ENCODE results near the gene FRMD5.

DNA sequence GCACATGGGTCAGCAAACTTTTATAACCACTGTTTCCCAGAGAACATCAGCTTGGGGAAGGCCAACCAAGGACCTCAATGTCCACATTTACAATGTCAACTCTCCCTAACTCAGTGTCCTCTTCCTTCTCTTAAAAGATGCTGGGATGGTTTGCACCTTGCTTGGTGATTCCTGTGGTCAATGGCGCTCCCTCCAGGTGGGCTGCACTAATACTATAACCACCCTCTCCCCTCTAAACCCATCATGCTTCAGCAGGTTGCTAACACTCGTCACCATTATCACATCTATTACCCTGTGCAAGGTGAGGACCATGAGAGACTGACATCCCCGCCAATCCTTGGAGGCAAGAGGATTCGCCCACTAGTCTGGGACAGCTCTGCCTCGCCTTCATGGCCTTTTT lies 65.2 kb downstream of the FRMD5 start:
- TF ChIP-seq, protein P1, sequence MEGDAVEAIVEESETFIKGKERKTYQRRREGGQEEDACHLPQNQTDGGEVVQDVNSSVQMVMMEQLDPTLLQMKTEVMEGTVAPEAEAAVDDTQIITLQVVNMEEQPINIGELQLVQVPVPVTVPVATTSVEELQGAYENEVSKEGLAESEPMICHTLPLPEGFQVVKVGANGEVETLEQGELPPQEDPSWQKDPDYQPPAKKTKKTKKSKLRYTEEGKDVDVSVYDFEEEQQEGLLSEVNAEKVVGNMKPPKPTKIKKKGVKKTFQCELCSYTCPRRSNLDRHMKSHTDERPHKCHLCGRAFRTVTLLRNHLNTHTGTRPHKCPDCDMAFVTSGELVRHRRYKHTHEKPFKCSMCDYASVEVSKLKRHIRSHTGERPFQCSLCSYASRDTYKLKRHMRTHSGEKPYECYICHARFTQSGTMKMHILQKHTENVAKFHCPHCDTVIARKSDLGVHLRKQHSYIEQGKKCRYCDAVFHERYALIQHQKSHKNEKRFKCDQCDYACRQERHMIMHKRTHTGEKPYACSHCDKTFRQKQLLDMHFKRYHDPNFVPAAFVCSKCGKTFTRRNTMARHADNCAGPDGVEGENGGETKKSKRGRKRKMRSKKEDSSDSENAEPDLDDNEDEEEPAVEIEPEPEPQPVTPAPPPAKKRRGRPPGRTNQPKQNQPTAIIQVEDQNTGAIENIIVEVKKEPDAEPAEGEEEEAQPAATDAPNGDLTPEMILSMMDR (IDR thresholded peaks at IDR 0.05; ENCODE audit: insufficient read depth, low read length, poor library complexity, severe bottlenecking): no peak
- no peak for TF ChIP-seq EZH2phosphoT487 (conservative IDR thresholded peaks at IDR 0.05; ENCODE audit: low read length)
